Neural cell (in vitro differentiated cells): ENCODE data around the gene ROPN1B. TPM values are rescaled to one million over a fixed set of nuclear protein-coding genes. Genes with fewer than 3 reads are reported as not detected.
A peak's percentile ranks its signal among the peaks of the same experiment; 100 is the strongest.
"Not testable (repeated sequence)": the region's sequence is repeated elsewhere in the genome, so short reads cannot be mapped to it uniquely, and the experiment has no call there.

ENCODE experiments used
- H2AFZ ChIP-seq: fragments of 200-600, 300-800 bp; sonication (generic), shearing (Covaris generic); 2 replicates; pipeline ENCODE4 v1.6.0; 2014; ENCODE audit warnings: low read depth, mild to moderate bottlenecking, antibody characterized with exemption, low read length, moderate library complexity
- H3F3A ChIP-seq: fragments of 200-600 bp; shearing (Covaris generic); 2 replicates; pipeline ENCODE4 v1.6.1; 2016; ENCODE audit warnings: mild to moderate bottlenecking, moderate library complexity, mixed read lengths, antibody characterized with exemption, low read length; ENCODE audit not compliant: insufficient read depth, poor library complexity, severe bottlenecking
- H3K27ac ChIP-seq: fragments of 200-600, 300-800 bp; sonication (generic), shearing (Covaris generic); 2 replicates; pipeline ENCODE4 v1.5.1; 2014; ENCODE audit warnings: mild to moderate bottlenecking, low read length, moderate library complexity
- H3K27me3 ChIP-seq: fragments of 300-800, 200-600 bp; sonication (generic), shearing (Covaris generic); 2 replicates; pipeline ENCODE4 v1.6.0; 2014; ENCODE audit warnings: mild to moderate bottlenecking, low read depth, low read length, moderate library complexity; ENCODE audit not compliant: insufficient read depth
- H3K36me3 ChIP-seq: fragments of 300-800, 200-600 bp; sonication (generic), shearing (Covaris generic); 2 replicates; pipeline ENCODE4 v1.5.1; 2014; ENCODE audit warnings: mild to moderate bottlenecking, antibody characterized with exemption, low read length, moderate library complexity; ENCODE audit not compliant: insufficient read depth
- H3K4me2 ChIP-seq: fragments of 300-800, 200-600 bp; sonication (generic), shearing (Covaris generic); 2 replicates; pipeline ENCODE4 v1.6.0; 2014; ENCODE audit warnings: mild to moderate bottlenecking, low read length
- H3K4me3 ChIP-seq: fragments of 300-800, 200-600 bp; sonication (generic), shearing (Covaris generic); 2 replicates; pipeline ENCODE4 v1.5.1; 2014; ENCODE audit warnings: mild to moderate bottlenecking, low read length, moderate library complexity
- H3K79me2 ChIP-seq: fragments of 200-600 bp; shearing (Covaris generic); replicated peaks from 2 replicates; pipeline ENCODE4 v1.6.0; 2014; ENCODE audit warnings: mild to moderate bottlenecking, low read length, moderate library complexity; ENCODE audit not compliant: insufficient read depth
- H3K9ac ChIP-seq: fragments of 300-800, 200-600 bp; sonication (generic), shearing (Covaris generic); 2 replicates; pipeline ENCODE4 v1.6.1; 2016; ENCODE audit warnings: mild to moderate bottlenecking, low read length, mixed read lengths
- H3K9me2 ChIP-seq: fragments of 200-600 bp; shearing (Covaris generic); 2 replicates; pipeline ENCODE4 v1.6.1; 2016; ENCODE audit warnings: mild to moderate bottlenecking, low read length, mixed read lengths; ENCODE audit not compliant: insufficient read depth
- H3K9me3 ChIP-seq: fragments of 200-600, 300-800 bp; sonication (generic), shearing (Covaris generic); 2 replicates; pipeline ENCODE4 v1.6.1; 2016; ENCODE audit warnings: mild to moderate bottlenecking, mixed run types, low read length, moderate library complexity, mixed read lengths
- H4K20me1 ChIP-seq: fragments of 200-600 bp; shearing (Covaris generic); 2 replicates; pipeline ENCODE4 v1.6.1; 2016; ENCODE audit warnings: mild to moderate bottlenecking, mixed run types; ENCODE audit not compliant: insufficient read depth
- RAD21 ChIP-seq: fragments of 450-650 bp; conservative IDR thresholded peaks from 2 replicates; pipeline ENCODE4 v1.6.1; 2014; ENCODE audit warnings: antibody characterized with exemption, mild to moderate bottlenecking, moderate library complexity
- SMC3 ChIP-seq: fragments of 450-650 bp; conservative IDR thresholded peaks from 2 replicates; pipeline ENCODE4 v1.6.1; 2014; ENCODE audit warnings: antibody characterized with exemption, mild to moderate bottlenecking, moderate library complexity; ENCODE audit not compliant: poor library complexity
- polyA minus RNA-seq: library from RNA; depleted of rRNA, polyadenylated mRNA; stranded (reverse); fragments of >200 nt; gene quantifications from 2 replicates; pipeline ENCODE4 v1.2.3, GENCODE V29; 2014
- polyA plus RNA-seq: library from polyadenylated mRNA; depleted of rRNA; stranded (reverse); fragments of >200 nt; gene quantifications from 2 replicates; pipeline ENCODE4 v1.2.3, GENCODE V29; 2014
- TF ChIP-seq, protein P1 (sequence below): fragments of 450-650 bp; IDR thresholded peaks from 2 replicates; pipeline ENCODE4 v1.5.1; 2014; ENCODE audit warnings: antibody characterized with exemption, mild to moderate bottlenecking, moderate library complexity; ENCODE audit not compliant: poor library complexity, severe bottlenecking

ROPN1B gene
- polyA plus RNA-seq (0.11 TPM in 1 of 2 replicates, not detected in the other), polyA minus RNA-seq (0.73 TPM in 1 of 2 replicates, not detected in the other)

DNA sequence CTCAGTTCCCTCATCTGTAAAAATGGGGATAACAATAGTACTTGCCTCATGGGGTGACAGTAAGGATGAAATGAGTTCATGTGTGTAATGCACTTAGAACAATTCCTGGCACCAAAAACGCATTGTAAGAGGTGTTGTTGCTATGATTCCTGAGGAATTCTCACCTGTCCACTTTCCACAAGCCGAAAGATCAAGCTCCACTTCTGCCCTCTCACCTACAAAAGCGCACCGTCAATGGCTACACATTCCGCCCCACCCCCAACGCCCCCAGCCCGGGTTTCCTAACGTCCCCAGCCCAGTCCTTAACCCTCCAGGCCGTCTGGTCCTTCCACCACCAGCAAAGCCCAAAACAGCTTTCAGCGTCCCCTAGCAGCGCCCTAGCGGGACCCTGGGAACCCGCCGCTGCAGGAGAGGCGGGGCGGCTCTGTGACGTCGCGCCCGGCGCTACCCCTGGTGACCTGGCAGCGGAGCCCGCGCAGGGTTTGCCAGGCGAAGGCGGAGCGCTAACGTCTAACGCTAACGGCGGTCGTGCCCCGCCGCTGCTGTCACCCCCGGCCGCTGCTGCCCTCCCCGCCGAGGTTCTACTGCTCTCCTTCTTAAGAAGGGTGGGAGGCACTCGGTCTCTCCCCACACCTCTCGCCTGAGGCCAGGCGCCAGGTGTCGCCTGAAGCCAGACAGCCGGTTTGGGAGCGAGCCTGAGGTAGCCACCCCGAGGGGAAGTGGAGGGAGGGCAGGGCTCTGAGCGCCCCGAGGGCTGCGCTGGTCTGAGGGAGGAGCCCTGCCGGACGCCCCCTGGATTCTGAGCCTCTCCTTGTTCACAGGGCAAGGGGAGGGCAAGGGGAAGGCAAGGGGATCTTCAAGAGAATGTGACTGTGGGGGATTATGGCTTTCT is at the start of gene ROPN1B:
TSS of gene ROPN1B (plus strand) at position 478 of the 892 bp plus-strand sequence. CDS start 2,877 bp downstream, outside the sequence.
- not testable (repeated sequence) for H3K36me3 ChIP-seq, H3K9me3 ChIP-seq, H3K27ac ChIP-seq, H3K9me2 ChIP-seq, H3K4me3 ChIP-seq, H3K79me2 ChIP-seq, H3K4me2 ChIP-seq, H4K20me1 ChIP-seq, H3K9ac ChIP-seq, H2AFZ ChIP-seq, H3F3A ChIP-seq
- peaks cover 17% of the 10 kb centered on the region for H3K27me3 ChIP-seq

DNA sequence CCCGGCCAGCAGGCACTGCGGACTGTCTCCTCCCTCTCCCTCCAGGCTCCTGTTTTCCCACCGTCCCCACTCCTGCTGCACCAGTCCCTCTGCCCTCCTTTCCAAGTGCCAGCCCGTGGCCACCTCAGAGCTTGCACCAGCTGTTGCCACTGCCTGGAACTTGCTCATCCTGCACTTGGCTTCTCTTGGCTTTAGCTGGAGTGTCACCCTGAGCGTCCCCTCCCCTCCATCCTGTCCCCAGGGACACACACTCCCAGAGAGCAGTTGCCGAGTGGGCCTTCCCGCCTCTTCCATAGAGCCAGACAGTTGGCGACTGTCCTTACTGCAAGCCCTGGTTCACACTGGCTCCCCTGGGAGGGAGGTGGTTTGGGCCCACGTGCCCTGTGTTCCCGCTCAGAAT is 48.8 kb upstream of the ROPN1B start:
- H3K4me2 ChIP-seq, H2AFZ ChIP-seq, H3F3A ChIP-seq, H3K9me3 ChIP-seq, H3K4me3 ChIP-seq, H3K27me3 ChIP-seq, H3K79me2 ChIP-seq, H3K36me3 ChIP-seq, H4K20me1 ChIP-seq, H3K9me2 ChIP-seq, H3K27ac ChIP-seq, H3K9ac ChIP-seq: not testable (repeated sequence)

DNA sequence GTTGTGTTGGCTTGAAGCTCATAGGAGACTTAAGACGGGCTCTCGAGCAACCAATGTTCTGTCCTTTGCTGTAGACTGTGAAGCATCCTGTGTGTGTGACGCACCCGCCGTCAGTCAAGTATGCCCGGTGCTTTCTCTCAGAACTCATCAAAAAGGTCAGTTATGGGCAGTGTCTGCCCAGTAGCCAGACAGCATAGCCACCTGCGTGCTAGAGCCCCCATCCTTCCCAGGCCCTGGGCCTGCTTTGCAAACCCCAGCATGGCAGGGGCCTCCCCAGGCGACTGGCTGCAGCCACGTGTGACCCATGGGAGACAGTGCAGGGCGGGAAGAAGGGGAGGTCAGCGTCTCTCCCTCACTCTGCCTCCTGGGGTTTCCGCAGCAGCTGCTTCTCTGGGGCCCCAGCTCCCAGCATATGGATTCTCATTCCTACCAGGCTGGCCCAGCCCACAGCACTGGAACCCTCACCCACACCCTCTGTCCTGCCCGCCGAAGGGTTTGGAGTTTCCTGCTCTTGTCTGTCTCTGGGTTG is 48.2 kb upstream of the ROPN1B start:
- not testable (repeated sequence) for H3K4me3 ChIP-seq, H3K36me3 ChIP-seq

DNA sequence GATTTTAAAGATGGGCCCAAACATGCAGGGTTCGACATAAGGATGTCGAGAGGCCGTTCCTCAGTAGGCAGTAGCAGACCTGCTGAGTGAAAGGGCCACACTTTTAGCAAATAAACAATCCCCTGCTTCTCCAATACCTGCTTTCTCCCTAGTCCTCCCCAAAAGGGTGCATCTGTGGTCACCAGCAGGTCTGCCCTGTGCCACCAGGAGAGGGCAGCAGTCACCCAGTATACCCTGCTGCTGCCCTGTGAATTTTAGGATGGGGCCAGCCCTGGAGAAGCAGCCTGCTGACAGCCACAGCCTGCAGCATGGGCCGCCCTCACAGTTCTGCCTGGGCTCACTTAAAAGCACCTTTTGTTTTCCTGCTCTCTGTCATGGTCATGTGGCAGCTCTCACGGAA is 47.3 kb upstream of the ROPN1B start:
- not testable (repeated sequence) for H3F3A ChIP-seq, H4K20me1 ChIP-seq, H3K27me3 ChIP-seq, H3K9me3 ChIP-seq, H3K27ac ChIP-seq, H3K9me2 ChIP-seq, H3K9ac ChIP-seq, H3K4me3 ChIP-seq, H2AFZ ChIP-seq, H3K79me2 ChIP-seq, H3K36me3 ChIP-seq, H3K4me2 ChIP-seq
- TF ChIP-seq SMC3 (peak; percentile 70), RAD21 (peak; percentile 65)
- TF ChIP-seq, protein P1, sequence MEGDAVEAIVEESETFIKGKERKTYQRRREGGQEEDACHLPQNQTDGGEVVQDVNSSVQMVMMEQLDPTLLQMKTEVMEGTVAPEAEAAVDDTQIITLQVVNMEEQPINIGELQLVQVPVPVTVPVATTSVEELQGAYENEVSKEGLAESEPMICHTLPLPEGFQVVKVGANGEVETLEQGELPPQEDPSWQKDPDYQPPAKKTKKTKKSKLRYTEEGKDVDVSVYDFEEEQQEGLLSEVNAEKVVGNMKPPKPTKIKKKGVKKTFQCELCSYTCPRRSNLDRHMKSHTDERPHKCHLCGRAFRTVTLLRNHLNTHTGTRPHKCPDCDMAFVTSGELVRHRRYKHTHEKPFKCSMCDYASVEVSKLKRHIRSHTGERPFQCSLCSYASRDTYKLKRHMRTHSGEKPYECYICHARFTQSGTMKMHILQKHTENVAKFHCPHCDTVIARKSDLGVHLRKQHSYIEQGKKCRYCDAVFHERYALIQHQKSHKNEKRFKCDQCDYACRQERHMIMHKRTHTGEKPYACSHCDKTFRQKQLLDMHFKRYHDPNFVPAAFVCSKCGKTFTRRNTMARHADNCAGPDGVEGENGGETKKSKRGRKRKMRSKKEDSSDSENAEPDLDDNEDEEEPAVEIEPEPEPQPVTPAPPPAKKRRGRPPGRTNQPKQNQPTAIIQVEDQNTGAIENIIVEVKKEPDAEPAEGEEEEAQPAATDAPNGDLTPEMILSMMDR = peak; percentile 72

More for the DNA sequence above, 48.2 kb upstream of the ROPN1B start:
- not testable (repeated sequence) for H3K4me2 ChIP-seq, H3K9me2 ChIP-seq, H3K27me3 ChIP-seq, H3K79me2 ChIP-seq, H3K9me3 ChIP-seq, H2AFZ ChIP-seq, H3K27ac ChIP-seq, H3F3A ChIP-seq, H4K20me1 ChIP-seq, H3K9ac ChIP-seq

DNA sequence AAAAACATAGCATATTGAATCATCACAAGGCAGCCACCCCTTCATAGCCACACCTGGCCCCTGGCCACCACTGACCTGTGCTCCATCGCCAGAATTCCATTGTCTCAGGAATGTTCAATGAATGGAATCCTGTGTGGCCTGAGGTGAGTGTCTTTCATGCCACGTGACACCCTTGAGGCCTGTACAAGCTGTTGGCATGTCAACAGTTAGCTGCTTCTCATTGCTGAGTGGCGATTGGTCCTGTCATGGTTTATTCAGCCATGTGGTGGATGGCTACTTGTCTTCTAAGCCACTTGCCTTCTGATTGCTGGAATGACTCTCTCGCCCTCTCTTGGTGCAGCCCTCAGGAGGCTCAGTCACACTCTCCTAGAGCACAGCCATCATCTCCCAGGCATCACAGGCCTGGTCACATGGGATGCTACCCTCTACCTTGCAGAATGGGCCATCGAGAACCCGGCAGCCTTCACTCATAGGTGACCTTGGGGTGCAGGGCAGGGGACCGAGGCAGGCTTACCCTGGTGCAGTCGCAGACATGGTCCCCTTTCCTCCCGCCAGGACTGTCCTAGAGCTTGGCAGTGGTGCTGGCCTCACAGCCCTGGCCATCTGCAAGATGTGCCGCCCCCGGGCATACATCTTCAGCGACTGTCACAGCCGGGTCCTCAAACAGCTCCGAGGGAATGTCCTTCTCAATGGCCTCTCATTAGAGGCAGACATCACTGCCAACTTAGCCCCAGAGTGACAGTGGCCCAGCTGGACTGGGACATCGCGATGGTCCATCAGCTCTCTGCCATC is 45.5 kb upstream of the ROPN1B start:
- H2AFZ ChIP-seq, H3K27me3 ChIP-seq, H3K9me2 ChIP-seq, H3K9me3 ChIP-seq, H3K4me2 ChIP-seq, H3K27ac ChIP-seq, H4K20me1 ChIP-seq, H3K9ac ChIP-seq, H3K4me3 ChIP-seq, H3K79me2 ChIP-seq, H3K36me3 ChIP-seq, H3F3A ChIP-seq: not testable (repeated sequence)

DNA sequence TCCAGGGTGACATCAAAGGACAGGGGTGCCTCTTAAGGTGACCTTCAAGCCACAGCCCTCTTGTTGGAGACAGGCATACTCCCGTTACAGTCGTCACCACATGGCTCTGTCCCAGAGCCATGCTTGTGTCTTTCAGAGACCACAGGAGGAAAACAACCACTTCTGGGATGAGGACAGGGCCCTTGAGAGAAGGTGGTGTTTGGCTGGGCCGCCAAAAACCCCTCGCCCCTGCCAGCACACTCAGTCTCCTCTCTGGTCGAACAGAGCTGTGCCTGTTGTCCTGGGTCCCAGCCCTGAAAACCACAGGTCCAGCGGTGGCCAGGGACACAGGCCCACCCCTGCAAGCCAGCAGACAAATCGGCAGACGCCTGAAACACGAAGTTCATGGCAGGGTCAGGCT is 44.7 kb upstream of the ROPN1B start:
- H3K4me2 ChIP-seq, H3K9me3 ChIP-seq, H3K9ac ChIP-seq, H3K4me3 ChIP-seq, H3K9me2 ChIP-seq, H2AFZ ChIP-seq, H3K36me3 ChIP-seq, H3F3A ChIP-seq, H4K20me1 ChIP-seq, H3K79me2 ChIP-seq, H3K27ac ChIP-seq, H3K27me3 ChIP-seq: not testable (repeated sequence)
